Stimulated activated CD4-positive, alpha-beta T cell treated with anti-CD3 and anti-CD28 coated beads, Interleukin-4, amount 100 ng/mL, for 48 hours (primary cell): ENCODE data around the gene EML4.
"Not testable (repeated sequence)": the region's sequence is repeated elsewhere in the genome, so short reads cannot be mapped to it uniquely, and the experiment has no call there.

Experiments
- DNase-seq, 2 donors: peaks; one replicate each; pipeline ENCODE4 v3.0.0-alpha.2; 2020; ENCODE audit warnings: low read depth in 2 of 2

Gene EML4, protein sequence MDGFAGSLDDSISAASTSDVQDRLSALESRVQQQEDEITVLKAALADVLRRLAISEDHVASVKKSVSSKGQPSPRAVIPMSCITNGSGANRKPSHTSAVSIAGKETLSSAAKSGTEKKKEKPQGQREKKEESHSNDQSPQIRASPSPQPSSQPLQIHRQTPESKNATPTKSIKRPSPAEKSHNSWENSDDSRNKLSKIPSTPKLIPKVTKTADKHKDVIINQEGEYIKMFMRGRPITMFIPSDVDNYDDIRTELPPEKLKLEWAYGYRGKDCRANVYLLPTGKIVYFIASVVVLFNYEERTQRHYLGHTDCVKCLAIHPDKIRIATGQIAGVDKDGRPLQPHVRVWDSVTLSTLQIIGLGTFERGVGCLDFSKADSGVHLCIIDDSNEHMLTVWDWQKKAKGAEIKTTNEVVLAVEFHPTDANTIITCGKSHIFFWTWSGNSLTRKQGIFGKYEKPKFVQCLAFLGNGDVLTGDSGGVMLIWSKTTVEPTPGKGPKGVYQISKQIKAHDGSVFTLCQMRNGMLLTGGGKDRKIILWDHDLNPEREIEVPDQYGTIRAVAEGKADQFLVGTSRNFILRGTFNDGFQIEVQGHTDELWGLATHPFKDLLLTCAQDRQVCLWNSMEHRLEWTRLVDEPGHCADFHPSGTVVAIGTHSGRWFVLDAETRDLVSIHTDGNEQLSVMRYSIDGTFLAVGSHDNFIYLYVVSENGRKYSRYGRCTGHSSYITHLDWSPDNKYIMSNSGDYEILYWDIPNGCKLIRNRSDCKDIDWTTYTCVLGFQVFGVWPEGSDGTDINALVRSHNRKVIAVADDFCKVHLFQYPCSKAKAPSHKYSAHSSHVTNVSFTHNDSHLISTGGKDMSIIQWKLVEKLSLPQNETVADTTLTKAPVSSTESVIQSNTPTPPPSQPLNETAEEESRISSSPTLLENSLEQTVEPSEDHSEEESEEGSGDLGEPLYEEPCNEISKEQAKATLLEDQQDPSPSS

GRCh38 chr2:42169100-42169873 lies at the start of gene EML4:
EML4 (plus strand) TSS chr2:42169353; CDS start chr2:42169612, 259 bp downstream.
- DNase-seq: peak; percentile 86 to 92

GRCh38 chr2:42123426-42123825 lies 45.7 kb upstream of the EML4 start:
- DNase-seq: no peak

GRCh38 chr2:42124011-42124785 lies 45.0 kb upstream of the EML4 start:
- DNase-seq: no peak

DNA sequence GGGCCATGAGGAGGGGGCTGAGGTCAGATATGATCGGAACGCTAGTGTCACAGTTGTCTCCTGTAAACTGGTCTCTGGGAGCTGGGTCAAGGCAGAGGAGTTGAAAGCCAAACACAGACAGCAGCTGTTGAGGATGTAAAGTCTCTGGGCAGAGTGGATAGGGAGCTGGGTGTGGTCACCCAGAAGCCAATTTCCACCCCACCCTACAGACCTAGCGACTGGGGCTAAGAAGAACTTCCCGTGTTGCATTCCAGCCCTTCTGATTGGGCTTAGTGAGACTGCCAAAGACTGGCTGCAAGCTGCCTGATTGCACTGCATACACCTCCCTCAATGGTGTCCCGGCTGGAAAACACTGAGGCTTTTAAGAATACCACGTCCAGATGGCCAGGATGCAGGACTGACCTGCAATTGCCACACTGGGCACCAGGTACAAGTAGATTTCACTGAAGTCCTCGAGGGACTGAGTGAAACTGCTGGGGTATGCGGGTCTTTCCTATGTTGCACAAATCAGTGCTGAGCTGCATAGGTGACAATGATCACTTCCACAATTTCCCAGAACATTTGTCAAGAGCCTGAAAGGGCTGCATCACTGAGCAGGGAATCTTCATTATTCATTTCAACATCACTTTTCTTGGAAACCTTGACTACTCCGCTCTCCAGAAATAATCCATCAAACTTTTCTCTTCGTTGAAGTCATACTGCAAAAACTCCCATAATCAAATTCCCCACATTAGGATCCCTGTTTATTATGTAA lies 43.1 kb upstream of the EML4 start:
- no peak for DNase-seq

- not testable (repeated sequence) for DNase-seq
Measured at GRCh38 chr2:42126873-42127272, 42.3 kb upstream of the EML4 start.

- no peak for DNase-seq
Measured at GRCh38 chr2:42127425-42128424, 41.4 kb upstream of the EML4 start.

GRCh38 chr2:42128721-42129486 lies 40.2 kb upstream of the EML4 start:
- DNase-seq: no peak

DNA sequence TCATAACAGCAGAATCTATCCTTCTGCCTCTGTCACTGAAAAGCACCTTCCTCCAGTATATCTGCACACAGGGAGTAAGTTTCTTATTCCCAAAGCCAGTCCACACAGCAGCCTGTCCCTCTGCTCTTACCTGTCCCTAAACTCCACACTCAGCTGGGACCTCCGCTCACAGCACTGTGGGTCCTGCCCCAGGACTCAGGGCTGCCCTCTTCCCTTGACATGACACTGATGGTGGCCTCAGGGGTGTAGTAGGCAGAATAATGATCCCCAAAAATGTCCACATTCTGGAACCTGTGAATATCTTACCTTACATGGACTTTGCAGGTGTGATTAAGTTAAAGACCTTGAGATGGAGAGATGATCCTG lies 39.7 kb upstream of the EML4 start:
- DNase-seq: no peak

- DNase-seq: no peak
Measured at GRCh38 chr2:42129947-42130346, 39.2 kb upstream of the EML4 start.

DNA sequence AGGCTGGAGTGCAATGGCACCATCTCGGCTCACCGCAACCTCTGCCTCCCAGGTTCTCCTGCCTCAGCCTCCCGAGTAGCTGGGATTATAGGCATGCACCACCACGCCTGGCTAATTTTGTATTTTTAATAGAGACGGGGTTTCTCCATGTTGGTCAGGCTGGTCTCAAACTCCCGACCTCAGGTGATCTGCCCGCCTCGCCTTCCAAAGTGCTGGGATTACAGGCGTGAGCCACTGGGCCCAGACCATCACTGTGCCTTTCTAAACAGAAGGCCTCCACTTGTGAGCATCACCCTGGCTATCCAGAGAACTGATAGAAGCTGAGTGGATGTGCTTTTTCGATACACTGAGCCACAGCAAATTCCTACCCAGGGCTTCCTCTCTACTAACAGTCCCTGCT lies 38.3 kb upstream of the EML4 start:
- not testable (repeated sequence) for DNase-seq

DNA sequence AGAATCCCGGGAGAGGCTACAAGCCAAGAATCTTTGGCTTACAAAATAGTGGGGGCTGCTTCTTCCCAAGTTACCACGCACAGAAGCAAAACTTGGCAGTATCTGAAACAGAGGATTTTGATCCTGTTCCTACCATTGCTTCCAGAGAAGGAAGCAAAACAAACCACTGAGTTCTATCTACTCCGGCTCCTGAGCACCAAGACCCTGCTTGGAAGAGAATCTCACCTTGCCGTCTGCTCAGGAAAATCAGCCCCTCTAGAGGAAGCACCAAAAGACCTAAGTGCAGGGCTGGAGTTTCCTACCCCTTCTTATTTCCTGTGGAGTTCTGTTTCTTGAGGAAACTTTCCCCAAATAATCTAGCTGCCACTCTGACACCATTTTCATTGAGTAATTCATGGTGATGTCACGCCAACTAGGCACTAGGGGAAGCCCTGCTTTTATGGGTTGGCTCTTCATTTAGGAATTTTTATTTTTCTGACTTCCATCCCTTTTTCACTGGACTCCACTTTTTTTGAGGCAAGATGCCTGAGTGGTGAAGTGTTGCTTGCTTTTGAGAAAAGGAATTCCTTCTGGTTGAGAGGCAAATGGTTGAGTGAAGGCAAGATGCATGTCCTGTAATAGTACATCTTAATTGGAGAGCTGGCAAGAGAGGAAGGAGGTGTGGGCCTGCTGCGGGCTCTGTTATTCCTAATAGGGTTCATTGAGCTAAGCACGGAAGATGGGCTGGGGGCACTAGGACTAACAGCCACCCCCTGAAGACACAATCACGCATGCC lies 36.8 kb upstream of the EML4 start:
- DNase-seq: no peak

- peak; percentile 73 to 86 for DNase-seq
Measured at GRCh38 chr2:42132966-42133641, 36.0 kb upstream of the EML4 start.

- no peak for DNase-seq
Measured at GRCh38 chr2:42133771-42134195, 35.4 kb upstream of the EML4 start.

DNA sequence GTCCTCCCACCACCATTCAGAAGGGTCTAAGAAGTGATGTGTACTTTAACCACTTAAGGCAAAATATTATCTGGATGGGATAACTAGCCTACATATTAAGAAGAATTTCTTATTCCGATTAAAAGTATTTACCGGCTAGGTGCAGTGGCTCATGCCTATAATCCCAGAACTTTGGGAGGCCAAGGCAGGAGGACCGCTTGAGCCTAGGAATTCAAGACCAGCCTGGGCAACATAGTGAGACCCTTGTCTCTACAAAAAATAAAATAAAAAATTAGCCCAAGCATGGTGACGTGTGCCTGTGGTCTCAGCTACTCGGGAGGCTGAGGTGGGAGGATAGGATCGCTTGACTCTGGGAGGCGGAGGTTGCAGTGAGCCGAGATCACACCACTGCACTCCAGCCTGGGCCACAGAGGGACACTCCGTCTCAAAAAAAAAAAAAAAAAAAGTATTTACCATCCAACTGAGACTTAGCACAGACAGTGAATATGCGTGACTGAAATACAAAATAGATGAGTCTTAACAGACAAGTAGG lies 34.7 kb upstream of the EML4 start:
- DNase-seq: not testable (repeated sequence)

DNA sequence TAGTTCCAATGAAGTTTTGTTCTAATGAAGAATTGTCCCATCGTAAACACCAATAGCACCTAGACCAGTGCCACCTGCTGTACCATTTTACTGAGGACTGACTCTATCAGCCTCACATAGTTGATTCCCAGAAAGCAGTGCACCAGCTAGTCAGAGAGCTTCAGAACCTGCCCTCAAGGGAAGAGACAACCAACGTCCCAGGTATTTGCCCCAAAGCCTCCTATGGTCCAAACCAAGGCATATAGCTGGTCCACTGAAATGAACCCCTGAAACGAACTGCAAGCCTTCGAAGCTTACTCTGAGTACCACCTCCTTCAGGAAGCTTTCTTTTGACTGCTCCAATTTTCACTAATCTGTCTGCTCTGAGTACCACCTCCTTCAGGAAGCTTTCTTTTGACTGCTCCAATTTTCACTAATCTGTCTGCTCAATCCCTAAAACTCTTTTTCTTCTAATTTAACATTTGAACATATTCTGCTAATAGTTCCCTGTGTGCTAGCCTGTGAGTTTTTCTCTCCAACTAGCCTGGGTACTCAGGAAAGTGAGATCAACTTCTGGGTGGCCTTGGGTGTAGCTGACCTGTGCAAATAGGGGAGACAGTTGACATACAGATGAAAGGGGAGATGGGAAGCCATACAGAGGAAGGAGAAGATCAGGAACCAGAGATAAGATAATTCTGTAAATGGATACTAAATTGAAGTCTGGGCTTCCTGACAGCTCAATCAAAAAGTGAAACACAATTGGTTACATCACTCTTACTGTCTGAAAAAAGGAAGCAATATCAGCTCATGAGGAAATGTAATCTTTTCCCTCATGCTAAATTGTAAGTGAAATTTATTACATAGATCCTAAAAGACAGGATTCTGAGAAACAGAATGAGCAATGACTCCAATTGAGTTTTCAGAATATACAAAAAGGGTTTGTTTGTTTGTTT lies 33.5 kb upstream of the EML4 start:
- DNase-seq: no peak

DNA sequence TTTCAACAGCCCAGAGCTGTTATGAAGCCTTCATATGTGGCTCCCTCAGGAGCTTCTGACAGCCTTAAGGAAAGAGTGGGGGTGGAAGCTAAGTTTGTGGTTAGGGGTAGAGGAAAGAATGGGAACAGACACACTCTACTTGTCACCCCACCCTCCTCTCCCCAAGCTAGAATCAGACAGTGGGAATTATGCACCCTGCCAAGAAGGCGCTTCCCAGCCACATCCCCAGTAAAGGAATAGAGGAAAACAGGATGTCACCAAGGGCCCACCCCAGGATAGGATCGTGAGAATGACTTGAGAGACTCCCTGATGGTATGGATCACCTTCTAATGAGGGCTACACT lies 32.4 kb upstream of the EML4 start:
- DNase-seq: no peak
